ENCODE results near the gene TLCD3B. TPM values are rescaled to one million over a fixed set of nuclear protein-coding genes. Genes with fewer than 3 reads are reported as not detected.

TLCD3B gene
- polyA plus RNA-seq, 1 of the 3 experiments (the other 2 are of a cell fraction), result 3.8 TPM

GRCh38 chr16:29993191-29993902, 37.7 kb downstream of the TLCD3B start (continued):
- no peak for TF ChIP-seq MEF2A (IDR thresholded peaks at IDR 0.05; ENCODE audit: borderline replicate concordance, low read depth)

GRCh38 chr16:29992344-29992967, 38.6 kb downstream of the TLCD3B start:
- H3K36me3 ChIP-seq (replicated peaks in 1 of 2; ENCODE audit: control insufficient read depth in 1 of 2, insufficient read depth in 2 of 2, low read length in 1 of 2), result peaks cover 0 to 58% of the 10 kb centered on the region in 2 experiments
- H2AFZ ChIP-seq (ENCODE audit: low read depth), result no peak overlapping the region
- H3K9me3 ChIP-seq, result no peaks in the 10 kb centered on the region
- H3K9ac ChIP-seq, result no peak overlapping the region
- ChIA-PET POLR2A (no interaction called here), CTCF (interaction anchor here (2.2 to 2.4 kb wide), 2 partner anchors 13 to 39 kb away, joined by 6 to 7 read pairs; partner anchors contain the start of gene TLCD3B)
- H3K27me3 ChIP-seq (ENCODE audit: insufficient read depth), result no peaks in the 10 kb centered on the region
- H3K4me3 ChIP-seq (ENCODE audit: low read depth in 2 of 2, low read length in 1 of 2), result no peak overlapping the region
- H3K4me2 ChIP-seq, result no peak overlapping the region
- no peaks in the 10 kb centered on the region for H4K20me1 ChIP-seq (ENCODE audit: insufficient read depth)
- peaks cover 0 to 14% of the 10 kb centered on the region in 2 experiments; a peak in 1 of 4 replicates for H3K4me1 ChIP-seq (ENCODE audit: control insufficient read depth in 1 of 2, insufficient read depth in 2 of 2, low read depth in 1 of 2, low read length in 1 of 2)
- no peak for TF ChIP-seq TCF12 (IDR thresholded peaks at IDR 0.05)
- no peak for TF ChIP-seq RXRA (IDR thresholded peaks at IDR 0.05; ENCODE audit: borderline replicate concordance, low read depth)
- TF ChIP-seq, protein P1, sequence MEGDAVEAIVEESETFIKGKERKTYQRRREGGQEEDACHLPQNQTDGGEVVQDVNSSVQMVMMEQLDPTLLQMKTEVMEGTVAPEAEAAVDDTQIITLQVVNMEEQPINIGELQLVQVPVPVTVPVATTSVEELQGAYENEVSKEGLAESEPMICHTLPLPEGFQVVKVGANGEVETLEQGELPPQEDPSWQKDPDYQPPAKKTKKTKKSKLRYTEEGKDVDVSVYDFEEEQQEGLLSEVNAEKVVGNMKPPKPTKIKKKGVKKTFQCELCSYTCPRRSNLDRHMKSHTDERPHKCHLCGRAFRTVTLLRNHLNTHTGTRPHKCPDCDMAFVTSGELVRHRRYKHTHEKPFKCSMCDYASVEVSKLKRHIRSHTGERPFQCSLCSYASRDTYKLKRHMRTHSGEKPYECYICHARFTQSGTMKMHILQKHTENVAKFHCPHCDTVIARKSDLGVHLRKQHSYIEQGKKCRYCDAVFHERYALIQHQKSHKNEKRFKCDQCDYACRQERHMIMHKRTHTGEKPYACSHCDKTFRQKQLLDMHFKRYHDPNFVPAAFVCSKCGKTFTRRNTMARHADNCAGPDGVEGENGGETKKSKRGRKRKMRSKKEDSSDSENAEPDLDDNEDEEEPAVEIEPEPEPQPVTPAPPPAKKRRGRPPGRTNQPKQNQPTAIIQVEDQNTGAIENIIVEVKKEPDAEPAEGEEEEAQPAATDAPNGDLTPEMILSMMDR (IDR thresholded peaks at IDR 0.05), result no peak
- TF ChIP-seq USF2 (IDR thresholded peaks at IDR 0.05; ENCODE audit: borderline replicate concordance, low read depth, low read length), result no peak
- TF ChIP-seq TEAD4 (IDR thresholded peaks at IDR 0.05; ENCODE audit: borderline replicate concordance, insufficient read depth), result no peak
- no peak for TF ChIP-seq YY1 (IDR thresholded peaks at IDR 0.05; ENCODE audit: low read depth)
- TF ChIP-seq NFIC (IDR thresholded peaks at IDR 0.05; ENCODE audit: borderline replicate concordance), result no peak
- TF ChIP-seq IRF3 (IDR thresholded peaks at IDR 0.05; ENCODE audit: low read depth, low read length), result no peak
- TF ChIP-seq TAF1 (IDR thresholded peaks at IDR 0.05; ENCODE audit: borderline replicate concordance, low read depth, low read length), result no peak
- H3K27ac ChIP-seq (ENCODE audit: low read depth in 2 of 2, low read length in 1 of 2), result 0 out of 4 replicates have a peak overlapping the region, but pooled peaks of 1 of the 2 experiments have one; percentile 20
- DNase-seq, result no peak
- WGBS (ENCODE audit: low lambda C conversion rate), result 79% methylated on average over 7 of the region's 7 CpGs
- peaks cover 10% of the 10 kb centered on the region for H3F3A ChIP-seq (replicated peaks; ENCODE audit: insufficient read depth)
- peaks cover 14% of the 10 kb centered on the region; the same call in 1 of the 2 replicates for H3K79me2 ChIP-seq (ENCODE audit: insufficient read depth)
- no peaks in the 10 kb centered on the region for H3K9me2 ChIP-seq
